OCI-LY1 (cell line): ENCODE results near the gene PCNT.
"Not testable (repeated sequence)": the region's sequence is repeated elsewhere in the genome, so short reads cannot be mapped to it uniquely, and the experiment has no call there.

ENCODE experiments used
- H2AFZ ChIP-seq: fragments of 200-600 bp; sonication (generic), shearing (Covaris generic); 2 replicates; pipeline ENCODE4 v1.6.0; 2014; ENCODE audit warnings: antibody characterized with exemption, mild to moderate bottlenecking, low read length
- H3F3A ChIP-seq: fragments of 200-600 bp; sonication (generic), shearing (Covaris generic); 2 replicates; pipeline ENCODE4 v1.6.0; 2014; ENCODE audit warnings: mild to moderate bottlenecking, antibody characterized with exemption, low read length, moderate library complexity; ENCODE audit not compliant: insufficient read depth
- H3K27ac ChIP-seq: fragments of 200-600 bp; sonication (generic); 2 replicates; pipeline ENCODE4 v1.5.1; 2014; ENCODE audit warnings: low read length, mixed run types, mild to moderate bottlenecking, low read depth; ENCODE audit not compliant: poor library complexity, severe bottlenecking
- H3K27me3 ChIP-seq: fragments of 200-600 bp; sonication (generic); 2 replicates; pipeline ENCODE4 v1.6.0; 2014; ENCODE audit warnings: antibody characterized with exemption, mild to moderate bottlenecking, low read length, moderate library complexity; ENCODE audit not compliant: insufficient read depth
- H3K36me3 ChIP-seq: fragments of 200-600 bp; sonication (generic); 2 replicates; pipeline ENCODE4 v1.6.1; 2014; ENCODE audit warnings: mild to moderate bottlenecking, antibody characterized with exemption, low read length, moderate library complexity, mixed read lengths; ENCODE audit not compliant: insufficient read depth
- H3K4me1 ChIP-seq: fragments of 200-600 bp; sonication (generic); 2 replicates; pipeline ENCODE4 v1.5.1; 2014; ENCODE audit warnings: mild to moderate bottlenecking, low read length, moderate library complexity; ENCODE audit not compliant: insufficient read depth, severe bottlenecking
- H3K4me2 ChIP-seq: fragments of 200-600 bp; sonication (generic), shearing (Covaris generic); 2 replicates; pipeline ENCODE4 v1.6.1; 2014; ENCODE audit warnings: low read length
- H3K4me3 ChIP-seq: fragments of 200-600 bp; sonication (generic); 2 replicates; pipeline ENCODE4 v1.5.1; 2014; ENCODE audit warnings: low read length, low read depth, mild to moderate bottlenecking, mixed read lengths; ENCODE audit not compliant: poor library complexity, severe bottlenecking
- H3K79me2 ChIP-seq: fragments of 200-600 bp; shearing (Covaris generic); 2 replicates; pipeline ENCODE4 v1.6.1; 2016; ENCODE audit warnings: mixed run types, low read length, mixed read lengths; ENCODE audit not compliant: insufficient read depth
- H3K9ac ChIP-seq: fragments of 200-600 bp; sonication (generic), shearing (Covaris generic); 2 replicates; pipeline ENCODE4 v1.6.1; 2014; ENCODE audit warnings: mild to moderate bottlenecking, low read length, mixed read lengths
- H3K9me2 ChIP-seq: fragments of 200-600 bp; sonication (generic), shearing (Covaris generic); 2 replicates; pipeline ENCODE4 v1.6.1; 2014; ENCODE audit warnings: low read depth, mild to moderate bottlenecking, low read length, mixed read lengths
- H3K9me3 ChIP-seq: fragments of 200-600 bp; shearing (Covaris generic); 2 replicates; pipeline ENCODE4 v1.6.1; 2014; ENCODE audit warnings: low read length, mixed read lengths
- H4K20me1 ChIP-seq: fragments of 200-600 bp; sonication (generic), shearing (Covaris generic); 2 replicates; pipeline ENCODE4 v1.6.0; 2016; ENCODE audit warnings: mild to moderate bottlenecking, low read length; ENCODE audit not compliant: insufficient read depth
- CTCF ChIP-seq: fragments of 200-600 bp; sonication (generic), shearing (Covaris generic); IDR thresholded peaks from 2 replicates; pipeline ENCODE4 v1.5.1; 2017; ENCODE audit warnings: mild to moderate bottlenecking, antibody characterized with exemption, low read length, moderate library complexity, mixed read lengths
- EZH2 ChIP-seq: fragments of 200-600 bp; sonication (generic), shearing (Covaris generic); IDR thresholded peaks from 2 replicates; pipeline ENCODE4 v1.8.0; 2017; ENCODE audit warnings: borderline replicate concordance, mixed run types, mild to moderate bottlenecking, antibody characterized with exemption, low read length, moderate library complexity, mixed read lengths

PCNT gene

GRCh38 chr21:46431884-46432488, 108.0 kb downstream of the PCNT start:
- H3K4me1 ChIP-seq: no peaks in the 10 kb centered on the region
- TF ChIP-seq CTCF (no peak), EZH2 (no peak)
- H3K27me3 ChIP-seq: no peaks in the 10 kb centered on the region
- H3K79me2 ChIP-seq: no peaks in the 10 kb centered on the region
- H4K20me1 ChIP-seq: no peaks in the 10 kb centered on the region
- no peak overlapping the region for H3K27ac ChIP-seq
- no peaks in the 10 kb centered on the region for H3F3A ChIP-seq
- H3K9me3 ChIP-seq: no peaks in the 10 kb centered on the region
- no peak overlapping the region for H3K4me3 ChIP-seq
- no peak overlapping the region for H2AFZ ChIP-seq
- no peak overlapping the region for H3K4me2 ChIP-seq
- peaks cover 77% of the 10 kb centered on the region for H3K36me3 ChIP-seq
- no peaks in the 10 kb centered on the region for H3K9me2 ChIP-seq
- H3K9ac ChIP-seq: no peak overlapping the region

- H3K36me3 ChIP-seq: peaks cover 78% of the 10 kb centered on the region
Measured at GRCh38 chr21:46433116-46433515, 109.2 kb downstream of the PCNT start.

GRCh38 chr21:46434322-46434958, 110.5 kb downstream of the PCNT start:
- H3K36me3 ChIP-seq: peaks cover 77% of the 10 kb centered on the region
- no peaks in the 10 kb centered on the region for H4K20me1 ChIP-seq
- no peaks in the 10 kb centered on the region for H3K27me3 ChIP-seq
- H3F3A ChIP-seq: no peaks in the 10 kb centered on the region
- no peak overlapping the region for H3K27ac ChIP-seq
- H3K4me3 ChIP-seq: no peak overlapping the region
- TF ChIP-seq EZH2 (no peak), CTCF (no peak)
- no peaks in the 10 kb centered on the region for H3K9me2 ChIP-seq
- no peak overlapping the region for H2AFZ ChIP-seq
- no peaks in the 10 kb centered on the region for H3K79me2 ChIP-seq
- H3K9ac ChIP-seq: no peak overlapping the region
- no peaks in the 10 kb centered on the region for H3K9me3 ChIP-seq
- H3K4me1 ChIP-seq: no peaks in the 10 kb centered on the region
- no peak overlapping the region for H3K4me2 ChIP-seq

More at GRCh38 chr21:46433116-46433515, 109.2 kb downstream of the PCNT start:
- H3K27ac ChIP-seq, H3K79me2 ChIP-seq, H3K9ac ChIP-seq, H3K4me2 ChIP-seq, H3K4me1 ChIP-seq, H4K20me1 ChIP-seq, H3K4me3 ChIP-seq, H3F3A ChIP-seq, H3K27me3 ChIP-seq, H3K9me3 ChIP-seq, H2AFZ ChIP-seq, H3K9me2 ChIP-seq: not testable (repeated sequence)

- Histone ChIP-seq H3K36me3 (peaks cover 83% of the 10 kb centered on the region), H3K9me2 (no peaks in the 10 kb centered on the region), H3K4me1 (no peaks in the 10 kb centered on the region), H3K4me3 (no peak overlapping the region), H3K27me3 (no peaks in the 10 kb centered on the region), H2AFZ (no peak overlapping the region), H3K4me2 (no peak overlapping the region), H3F3A (no peaks in the 10 kb centered on the region), H4K20me1 (no peaks in the 10 kb centered on the region), H3K79me2 (no peaks in the 10 kb centered on the region), H3K9me3 (no peaks in the 10 kb centered on the region), H3K27ac (no peak overlapping the region), H3K9ac (no peak overlapping the region)
- no peak for TF ChIP-seq EZH2
- no peak for TF ChIP-seq CTCF
Measured at GRCh38 chr21:46435786-46436227, 111.9 kb downstream of the PCNT start.
